HG03571 (cell line): Measurements from ENCODE around the gene HHIPL1.

Experiments used
- ATAC-seq: cut with Tn5 transposase; IDR thresholded peaks from one replicate; pipeline ENCODE4 v1.9.1; 2021; ENCODE audit not compliant: unreplicated experiment

The HHIPL1 gene

GRCh38 chr14:99644723-99645544 is at the start of gene HHIPL1:
TSS of gene HHIPL1 (plus strand) at chr14:99645129. CDS start at chr14:99645208, 79 bp downstream.
- no peak for ATAC-seq

GRCh38 chr14:99595524-99595923 is 49.4 kb upstream of the HHIPL1 start:
- no peak for ATAC-seq

- ATAC-seq: no peak
These were observed 48.8 kb upstream of the HHIPL1 start for GRCh38 chr14:99596071-99596627.

GRCh38 chr14:99596772-99597171 is 48.2 kb upstream of the HHIPL1 start:
- ATAC-seq: no peak

GRCh38 chr14:99597911-99598600 is 46.9 kb upstream of the HHIPL1 start:
- no peak for ATAC-seq

GRCh38 chr14:99598774-99599173 is 46.2 kb upstream of the HHIPL1 start:
- no peak for ATAC-seq

GRCh38 chr14:99599393-99599792 is 45.5 kb upstream of the HHIPL1 start:
- ATAC-seq: no peak

- no peak for ATAC-seq
These were observed 44.6 kb upstream of the HHIPL1 start for GRCh38 chr14:99600232-99600888.

GRCh38 chr14:99601361-99601831 is 43.5 kb upstream of the HHIPL1 start:
- ATAC-seq: no peak

- ATAC-seq: no peak
These were observed 42.7 kb upstream of the HHIPL1 start for GRCh38 chr14:99602054-99602787.

- no peak for ATAC-seq
These were observed 42.0 kb upstream of the HHIPL1 start for GRCh38 chr14:99602788-99603415.

GRCh38 chr14:99603471-99604277 is 41.3 kb upstream of the HHIPL1 start, which contains the start of gene CCDC85C:
TSS of gene CCDC85C (minus strand) at chr14:99604207. CDS start at chr14:99603959, 248 bp downstream.
- peak; percentile 3 for ATAC-seq

- ATAC-seq: peak; percentile 92
These were observed 40.6 kb upstream of the HHIPL1 start for GRCh38 chr14:99604278-99604765.

- peak; percentile 23 for ATAC-seq
These were observed 40.1 kb upstream of the HHIPL1 start for GRCh38 chr14:99604766-99605298.

GRCh38 chr14:99605299-99605961 is 39.5 kb upstream of the HHIPL1 start:
- no peak for ATAC-seq

- no peak for ATAC-seq
These were observed 38.6 kb upstream of the HHIPL1 start for GRCh38 chr14:99606359-99606758.

- no peak for ATAC-seq
These were observed 36.3 kb upstream of the HHIPL1 start for GRCh38 chr14:99608591-99608990.
